Islet precursor cell (in vitro differentiated cells): ENCODE measurements around the gene PGK2.

Experiments used
- DNase-seq: peaks from one replicate; pipeline ENCODE4 v3.0.0-alpha.2; 2018

PGK2 gene

GRCh38 chr6:49787176-49787575 lies at the start of gene PGK2:
PGK2 (minus strand) TSS chr6:49787285; CDS start chr6:49787187, 98 bp downstream.
- DNase-seq: peak; percentile 57

- no peak for DNase-seq
Observed at GRCh38 chr6:49835140-49835539, 48.1 kb upstream of the PGK2 start.

GRCh38 chr6:49833386-49833785 lies 46.3 kb upstream of the PGK2 start:
- DNase-seq: no peak

- no peak for DNase-seq
Observed at GRCh38 chr6:49826743-49827406, 39.8 kb upstream of the PGK2 start.

GRCh38 chr6:49815166-49815565 lies 28.1 kb upstream of the PGK2 start:
- no peak for DNase-seq

GRCh38 chr6:49813248-49813647 lies 26.2 kb upstream of the PGK2 start:
- DNase-seq: no peak

GRCh38 chr6:49806145-49806544 lies 19.1 kb upstream of the PGK2 start:
- no peak for DNase-seq

- DNase-seq: peak; percentile 63
Observed at GRCh38 chr6:49805246-49805645, 18.2 kb upstream of the PGK2 start.

- no peak for DNase-seq
Observed at GRCh38 chr6:49801525-49801924, 14.4 kb upstream of the PGK2 start.

- DNase-seq: no peak
Observed at GRCh38 chr6:49799090-49799489, 12.0 kb upstream of the PGK2 start.

- peak; percentile 56 for DNase-seq
Observed at GRCh38 chr6:49796842-49797455, 9.9 kb upstream of the PGK2 start.

GRCh38 chr6:49790341-49790740 lies 3.3 kb upstream of the PGK2 start:
- no peak for DNase-seq

GRCh38 chr6:49784272-49784671 lies 2.8 kb downstream of the PGK2 start:
- DNase-seq: no peak

- DNase-seq: no peak
Observed at GRCh38 chr6:49782725-49783124, 4.4 kb downstream of the PGK2 start.

GRCh38 chr6:49782293-49782692 lies 4.8 kb downstream of the PGK2 start:
- no peak for DNase-seq

- no peak for DNase-seq
Observed at GRCh38 chr6:49776444-49776843, 10.6 kb downstream of the PGK2 start.

- DNase-seq: no peak
Observed at GRCh38 chr6:49775043-49775442, 12.0 kb downstream of the PGK2 start.

- peak; percentile 92 for DNase-seq
Observed at GRCh38 chr6:49772285-49772684, 14.8 kb downstream of the PGK2 start.

GRCh38 chr6:49766762-49767161 lies 20.3 kb downstream of the PGK2 start:
- no peak for DNase-seq

- DNase-seq: no peak
Observed at GRCh38 chr6:49764571-49765236, 22.4 kb downstream of the PGK2 start.

GRCh38 chr6:49744259-49744658 lies 42.8 kb downstream of the PGK2 start, which contains the start of gene CRISP3:
CRISP3 (minus strand) TSS chr6:49744388; CDS start chr6:49744367, 21 bp downstream.
- no peak for DNase-seq

- DNase-seq: no peak
Observed at GRCh38 chr6:49743429-49743828, 43.7 kb downstream of the PGK2 start.

GRCh38 chr6:49739423-49739822 lies 47.7 kb downstream of the PGK2 start:
- no peak for DNase-seq

- DNase-seq: no peak
Observed at GRCh38 chr6:49736017-49736508, 51.0 kb downstream of the PGK2 start.
